WTC11 (cell line): ENCODE measurements around the gene CYP4F2. TPM values are rescaled to one million over a fixed set of nuclear protein-coding genes. Genes with fewer than 3 reads are reported as not detected.

Source experiments
- ATAC-seq: fragments of 200-7000 bp; cut with Tn5 transposase; 2 replicates; pipeline ENCODE4 v1.10.0; 2021; ENCODE audit warnings: mild to moderate bottlenecking, moderate library complexity
- CTCF ChIA-PET: fragments of 300-600 bp; sonication (Branson Sonifier 250); formaldehyde crosslinking; loops from one replicate; lab custom pipeline; 2021; ENCODE audit warnings: antibody characterized with exemption; lab: Charles Lee
- POLR2A ChIA-PET: fragments of 350-600 bp; sonication (Branson Sonifier 250); formaldehyde crosslinking; loops from one replicate; lab custom pipeline; 2021; ENCODE audit warnings: antibody characterized with exemption; lab: Charles Lee
- DNase-seq: peaks from one replicate; pipeline ENCODE4 v3.0.0; 2021; ENCODE audit warnings: low spot score
- H3K27ac Mint-ChIP-seq: 2 replicates; pipeline ENCODE4 v1.8.0; 2021; ENCODE audit warnings: mixed read lengths
- H3K27me3 Mint-ChIP-seq: 2 replicates; pipeline ENCODE4 v1.8.0; 2021; ENCODE audit warnings: low read depth, mild to moderate bottlenecking, moderate library complexity, mixed read lengths
- H3K36me3 Mint-ChIP-seq: 2 replicates; pipeline ENCODE4 v1.8.0; 2021; ENCODE audit warnings: mixed read lengths
- H3K4me1 Mint-ChIP-seq: 2 replicates; pipeline ENCODE4 v1.8.0; 2022; ENCODE audit warnings: mixed read lengths
- H3K4me3 Mint-ChIP-seq: 2 replicates; pipeline ENCODE4 v1.8.0; 2021; ENCODE audit warnings: mild to moderate bottlenecking, moderate library complexity, mixed read lengths
- H3K9me3 Mint-ChIP-seq: 2 replicates; pipeline ENCODE4 v1.8.0; 2021; ENCODE audit warnings: mixed read lengths
- ATF1 ChIP-seq: sonication (generic); formaldehyde crosslinking; IDR thresholded peaks from 2 replicates; pipeline ENCODE4 v1.8.1; 2023; ENCODE audit warnings: mild to moderate bottlenecking, moderate library complexity, missing genetic modification reagents
- ELF4 ChIP-seq: sonication (generic); formaldehyde crosslinking; IDR thresholded peaks from 2 replicates; pipeline ENCODE4 v1.8.1; 2022; ENCODE audit warnings: low read depth, mild to moderate bottlenecking, moderate library complexity, missing genetic modification reagents
- ZNF416 ChIP-seq: fragments of 250-450 bp; sonication (Bioruptor Pico); IDR thresholded peaks from 2 replicates; pipeline ENCODE4 v1.9.0; 2021; ENCODE audit warnings: mild to moderate bottlenecking, inconsistent platforms
- total RNA-seq: library from RNA; stranded (reverse); gene quantifications from 3 replicates; pipeline ENCODE4 v1.2.3, GENCODE V29; 2021

The CYP4F2 gene
- total RNA-seq, 1 experiment from 2014 or later: 0.24 TPM

- ChIA-PET POLR2A (interaction anchor here (0.5 kb wide), 1 partner anchor 16 kb away, joined by 8 read pairs; no protein-coding TSS in a partner anchor), CTCF (no interaction called here)
- H3K9me3 Mint-ChIP-seq: peaks cover 48% of the 10 kb centered on the region
- H3K27me3 Mint-ChIP-seq: peaks cover 20% of the 10 kb centered on the region
- H3K36me3 Mint-ChIP-seq: peaks cover 27% of the 10 kb centered on the region
- H3K4me3 Mint-ChIP-seq: no peak overlapping the region
- 0 out of 2 replicates have a peak, but pooled peaks cover 3% of the 10 kb centered on the region for H3K4me1 Mint-ChIP-seq
- H3K27ac Mint-ChIP-seq: no peak overlapping the region
- no peak for DNase-seq
- no peak for ATAC-seq
- no peak for TF ChIP-seq ELF4
- TF ChIP-seq ZNF416 (CRISPR knock-in tag): no peak
- no peak for TF ChIP-seq ATF1 (CRISPR knock-in tag)
These were observed 69.7 kb downstream of the CYP4F2 start for GRCh38 chr19:15828121-15828610.

Other genes with a start within 250 kb of the CYP4F2 start
- not detected in 3 replicates for gene CYP4F12, start 225.0 kb downstream of the CYP4F2 start, total RNA-seq
- gene OR10H2, start 170.1 kb downstream of the CYP4F2 start, total RNA-seq: not detected in 3 replicates
- gene OR10H3, start 160.1 kb downstream of the CYP4F2 start, total RNA-seq: not detected in 3 replicates
- not detected in 3 replicates for gene OR10H5, start 110.4 kb downstream of the CYP4F2 start, total RNA-seq
- gene OR10H1, start 82.4 kb downstream of the CYP4F2 start, total RNA-seq: not detected in 3 replicates
- gene CYP4F11, start 36.5 kb upstream of the CYP4F2 start, total RNA-seq: 0.07 TPM in 1 of 3 replicates, not detected in the others
- not detected in 3 replicates for gene OR10H4, start 50.9 kb upstream of the CYP4F2 start, total RNA-seq
- gene TPM4, start 178.4 kb upstream of the CYP4F2 start, total RNA-seq: 302 to 327 TPM (median 323 TPM) in 3 replicates
- 68.4 to 81.8 TPM (median 74.0 TPM) in 3 replicates for gene RAB8A, start 213.8 kb upstream of the CYP4F2 start, total RNA-seq
- 1.6 to 3.2 TPM (median 3.0 TPM) in 3 replicates for gene HSH2D, start 245.6 kb upstream of the CYP4F2 start, total RNA-seq